ENCODE results near the gene FNDC10. TPM values are rescaled to one million over a fixed set of nuclear protein-coding genes. Genes with fewer than 3 reads are reported as not detected.

FNDC10 gene
- total RNA-seq, 1 donor from 2014 or later, result not detected

- Histone ChIP-seq H3K4me1 (ENCODE audit: control insufficient read depth in 3 of 3, insufficient read depth in 3 of 3, low read length in 3 of 3) (peaks cover 54 to 66% (median 63%) of the 10 kb centered on the region in 3 donors), H3K36me3 (ENCODE audit: control insufficient read depth in 3 of 3, insufficient read depth in 3 of 3, low read length in 3 of 3) (peaks cover 5 to 21% (median 12%) of the 10 kb centered on the region in 3 donors), H3K27me3 (ENCODE audit: control insufficient read depth in 3 of 3, insufficient read depth in 3 of 3, low read length in 3 of 3) (no peaks in the 10 kb centered on the region), H3K27ac (ENCODE audit: low read depth, low read length) (peak overlapping the region; percentile 99), H3K9ac (ENCODE audit: low read depth in 1 of 3, low read length in 3 of 3) (peak overlapping the region; percentile 87 to 100 (median 98)), H3K9me3 (ENCODE audit: control insufficient read depth in 3 of 3, low read length in 3 of 3) (no peaks in the 10 kb centered on the region), H3K4me3 (ENCODE audit: low read length in 3 of 3) (peak overlapping the region; percentile 84 to 98 (median 98))
Observed at GRCh38 chr1:1616045-1616790, 16.3 kb upstream of the FNDC10 start.

- Histone ChIP-seq H3K27ac (ENCODE audit: low read depth, low read length) (peak within 1 kb of the TSS; percentile 99), H3K36me3 (ENCODE audit: control insufficient read depth in 3 of 3, insufficient read depth in 3 of 3, low read length in 3 of 3) (peaks cover 5 to 21% (median 12%) of the 10 kb centered on the region in 3 donors), H3K9ac (ENCODE audit: low read depth in 1 of 3, low read length in 3 of 3) (peak within 1 kb of the TSS; percentile 87 to 100 (median 98)), H3K4me1 (ENCODE audit: control insufficient read depth in 3 of 3, insufficient read depth in 3 of 3, low read length in 3 of 3) (peaks cover 47 to 64% (median 55%) of the 10 kb centered on the region in 3 donors), H3K4me3 (ENCODE audit: low read length in 3 of 3) (peak within 1 kb of the TSS; percentile 87 to 98 (median 98)), H3K27me3 (ENCODE audit: control insufficient read depth in 3 of 3, insufficient read depth in 3 of 3, low read length in 3 of 3) (no peaks in the 10 kb centered on the region), H3K9me3 (ENCODE audit: control insufficient read depth in 3 of 3, low read length in 3 of 3) (no peaks in the 10 kb centered on the region)
Observed at GRCh38 chr1:1615256-1616044, 15.5 kb upstream of the FNDC10 start, which contains the start of gene MIB2. Gene MIB2, plus strand, starts transcription at chr1:1615500. Its CDS starts 7,953 bp downstream, at chr1:1623453.

- H3K36me3 ChIP-seq (ENCODE audit: control insufficient read depth in 3 of 3, insufficient read depth in 3 of 3, low read length in 3 of 3), result peaks cover 5 to 21% (median 12%) of the 10 kb centered on the region in 3 donors
- no peaks in the 10 kb centered on the region for H3K9me3 ChIP-seq (ENCODE audit: control insufficient read depth in 3 of 3, low read length in 3 of 3)
- peak overlapping the region; percentile 99 for H3K27ac ChIP-seq (ENCODE audit: low read depth, low read length)
- H3K4me1 ChIP-seq (ENCODE audit: control insufficient read depth in 3 of 3, insufficient read depth in 3 of 3, low read length in 3 of 3), result peaks cover 43 to 59% (median 50%) of the 10 kb centered on the region in 3 donors
- no peaks in the 10 kb centered on the region for H3K27me3 ChIP-seq (ENCODE audit: control insufficient read depth in 3 of 3, insufficient read depth in 3 of 3, low read length in 3 of 3)
- H3K4me3 ChIP-seq (ENCODE audit: low read length in 3 of 3), result peak overlapping the region; percentile 87 to 98 (median 98)
- peak overlapping the region; percentile 87 to 100 (median 98) for H3K9ac ChIP-seq (ENCODE audit: low read depth in 1 of 3, low read length in 3 of 3)
Observed at GRCh38 chr1:1614954-1615255, 15.0 kb upstream of the FNDC10 start.

GRCh38 chr1:1614204-1614953, 14.4 kb upstream of the FNDC10 start:
- H3K9me3 ChIP-seq (ENCODE audit: control insufficient read depth in 3 of 3, low read length in 3 of 3), result no peaks in the 10 kb centered on the region
- H3K4me1 ChIP-seq (ENCODE audit: control insufficient read depth in 3 of 3, insufficient read depth in 3 of 3, low read length in 3 of 3), result peaks cover 39 to 53% (median 44%) of the 10 kb centered on the region in 3 donors
- peak overlapping the region; percentile 99 for H3K27ac ChIP-seq (ENCODE audit: low read depth, low read length)
- no peaks in the 10 kb centered on the region for H3K27me3 ChIP-seq (ENCODE audit: control insufficient read depth in 3 of 3, insufficient read depth in 3 of 3, low read length in 3 of 3)
- peak overlapping the region; percentile 87 to 98 (median 98) for H3K4me3 ChIP-seq (ENCODE audit: low read length in 3 of 3)
- peak overlapping the region; percentile 87 to 100 (median 98) for H3K9ac ChIP-seq (ENCODE audit: low read depth in 1 of 3, low read length in 3 of 3)
- peaks cover 5 to 21% (median 12%) of the 10 kb centered on the region in 3 donors for H3K36me3 ChIP-seq (ENCODE audit: control insufficient read depth in 3 of 3, insufficient read depth in 3 of 3, low read length in 3 of 3)

- peak overlapping the region in 1 of 3 donors; percentile 100 for H3K9ac ChIP-seq (ENCODE audit: low read depth in 1 of 3, low read length in 3 of 3)
- peak overlapping the region in 2 of 3 donors; percentile 87 to 98 for H3K4me3 ChIP-seq (ENCODE audit: low read length in 3 of 3)
- H3K9me3 ChIP-seq (ENCODE audit: control insufficient read depth in 3 of 3, low read length in 3 of 3), result no peaks in the 10 kb centered on the region
- no peaks in the 10 kb centered on the region for H3K27me3 ChIP-seq (ENCODE audit: control insufficient read depth in 3 of 3, insufficient read depth in 3 of 3, low read length in 3 of 3)
- no peak overlapping the region for H3K27ac ChIP-seq (ENCODE audit: low read depth, low read length)
- H3K36me3 ChIP-seq (ENCODE audit: control insufficient read depth in 3 of 3, insufficient read depth in 3 of 3, low read length in 3 of 3), result peaks cover 5 to 21% (median 12%) of the 10 kb centered on the region in 3 donors
- peaks cover 36 to 47% (median 39%) of the 10 kb centered on the region in 3 donors for H3K4me1 ChIP-seq (ENCODE audit: control insufficient read depth in 3 of 3, insufficient read depth in 3 of 3, low read length in 3 of 3)
Observed at GRCh38 chr1:1613509-1614082, 13.7 kb upstream of the FNDC10 start.

- H3K27ac ChIP-seq (ENCODE audit: low read depth, low read length), result no peak overlapping the region
- H3K27me3 ChIP-seq (ENCODE audit: control insufficient read depth in 3 of 3, insufficient read depth in 3 of 3, low read length in 3 of 3), result no peaks in the 10 kb centered on the region
- no peaks in the 10 kb centered on the region for H3K9me3 ChIP-seq (ENCODE audit: control insufficient read depth in 3 of 3, low read length in 3 of 3)
- H3K36me3 ChIP-seq (ENCODE audit: control insufficient read depth in 3 of 3, insufficient read depth in 3 of 3, low read length in 3 of 3), result peaks cover 0 to 7% (median 2%) of the 10 kb centered on the region in 3 donors
- H3K4me3 ChIP-seq (ENCODE audit: low read length in 3 of 3), result no peak overlapping the region
- H3K9ac ChIP-seq (ENCODE audit: low read depth in 1 of 3, low read length in 3 of 3), result no peak overlapping the region
- H3K4me1 ChIP-seq (ENCODE audit: control insufficient read depth in 3 of 3, insufficient read depth in 3 of 3, low read length in 3 of 3), result peaks cover 23 to 32% (median 24%) of the 10 kb centered on the region in 3 donors
Observed at GRCh38 chr1:1612104-1612400, 12.1 kb upstream of the FNDC10 start.

- H3K4me1 ChIP-seq (ENCODE audit: control insufficient read depth in 3 of 3, insufficient read depth in 3 of 3, low read length in 3 of 3), result peaks cover 14 to 23% (median 17%) of the 10 kb centered on the region in 3 donors
- no peaks in the 10 kb centered on the region for H3K27me3 ChIP-seq (ENCODE audit: control insufficient read depth in 3 of 3, insufficient read depth in 3 of 3, low read length in 3 of 3)
- no peak overlapping the region for H3K4me3 ChIP-seq (ENCODE audit: low read length in 3 of 3)
- peak overlapping the region in 2 of 3 donors; percentile 33 to 35 for H3K9ac ChIP-seq (ENCODE audit: low read depth in 1 of 3, low read length in 3 of 3)
- H3K27ac ChIP-seq (ENCODE audit: low read depth, low read length), result no peak overlapping the region
- H3K9me3 ChIP-seq (ENCODE audit: control insufficient read depth in 3 of 3, low read length in 3 of 3), result no peaks in the 10 kb centered on the region
- H3K36me3 ChIP-seq (ENCODE audit: control insufficient read depth in 3 of 3, insufficient read depth in 3 of 3, low read length in 3 of 3), result peaks cover 0 to 4% (median 0%) of the 10 kb centered on the region in 3 donors
Observed at GRCh38 chr1:1610796-1611195, 10.9 kb upstream of the FNDC10 start.

GRCh38 chr1:1609822-1610485, 10.0 kb upstream of the FNDC10 start:
- Histone ChIP-seq H3K4me3 (ENCODE audit: low read length in 3 of 3) (no peak overlapping the region), H3K36me3 (ENCODE audit: control insufficient read depth in 3 of 3, insufficient read depth in 3 of 3, low read length in 3 of 3) (peaks cover 0 to 4% (median 0%) of the 10 kb centered on the region in 3 donors), H3K27me3 (ENCODE audit: control insufficient read depth in 3 of 3, insufficient read depth in 3 of 3, low read length in 3 of 3) (peaks cover 2 to 3% (median 2%) of the 10 kb centered on the region in 3 donors), H3K27ac (ENCODE audit: low read depth, low read length) (no peak overlapping the region), H3K9ac (ENCODE audit: low read depth in 1 of 3, low read length in 3 of 3) (no peak overlapping the region), H3K4me1 (ENCODE audit: control insufficient read depth in 3 of 3, insufficient read depth in 3 of 3, low read length in 3 of 3) (peaks cover 14 to 21% (median 17%) of the 10 kb centered on the region in 3 donors), H3K9me3 (ENCODE audit: control insufficient read depth in 3 of 3, low read length in 3 of 3) (no peaks in the 10 kb centered on the region)

- H3K9ac ChIP-seq (ENCODE audit: low read depth in 1 of 3, low read length in 3 of 3), result no peak overlapping the region
- H3K9me3 ChIP-seq (ENCODE audit: control insufficient read depth in 3 of 3, low read length in 3 of 3), result no peaks in the 10 kb centered on the region
- no peak overlapping the region for H3K4me3 ChIP-seq (ENCODE audit: low read length in 3 of 3)
- H3K4me1 ChIP-seq (ENCODE audit: control insufficient read depth in 3 of 3, insufficient read depth in 3 of 3, low read length in 3 of 3), result peaks cover 0 to 5% (median 0%) of the 10 kb centered on the region in 3 donors
- no peak overlapping the region for H3K27ac ChIP-seq (ENCODE audit: low read depth, low read length)
- H3K36me3 ChIP-seq (ENCODE audit: control insufficient read depth in 3 of 3, insufficient read depth in 3 of 3, low read length in 3 of 3), result no peaks in the 10 kb centered on the region
- peaks cover 29 to 37% (median 33%) of the 10 kb centered on the region in 3 donors for H3K27me3 ChIP-seq (ENCODE audit: control insufficient read depth in 3 of 3, insufficient read depth in 3 of 3, low read length in 3 of 3)
Observed at GRCh38 chr1:1606232-1606631, 6.3 kb upstream of the FNDC10 start.

Measured in skeletal muscle tissue (tissue), 4 donors.